ENCODE measurements around the gene UBR7. TPM values are rescaled to one million over a fixed set of nuclear protein-coding genes. Genes with fewer than 3 reads are reported as not detected.

UBR7 gene, protein sequence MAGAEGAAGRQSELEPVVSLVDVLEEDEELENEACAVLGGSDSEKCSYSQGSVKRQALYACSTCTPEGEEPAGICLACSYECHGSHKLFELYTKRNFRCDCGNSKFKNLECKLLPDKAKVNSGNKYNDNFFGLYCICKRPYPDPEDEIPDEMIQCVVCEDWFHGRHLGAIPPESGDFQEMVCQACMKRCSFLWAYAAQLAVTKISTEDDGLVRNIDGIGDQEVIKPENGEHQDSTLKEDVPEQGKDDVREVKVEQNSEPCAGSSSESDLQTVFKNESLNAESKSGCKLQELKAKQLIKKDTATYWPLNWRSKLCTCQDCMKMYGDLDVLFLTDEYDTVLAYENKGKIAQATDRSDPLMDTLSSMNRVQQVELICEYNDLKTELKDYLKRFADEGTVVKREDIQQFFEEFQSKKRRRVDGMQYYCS
- total RNA-seq: 25.2 and 33.3 TPM in 2 replicates

DNA sequence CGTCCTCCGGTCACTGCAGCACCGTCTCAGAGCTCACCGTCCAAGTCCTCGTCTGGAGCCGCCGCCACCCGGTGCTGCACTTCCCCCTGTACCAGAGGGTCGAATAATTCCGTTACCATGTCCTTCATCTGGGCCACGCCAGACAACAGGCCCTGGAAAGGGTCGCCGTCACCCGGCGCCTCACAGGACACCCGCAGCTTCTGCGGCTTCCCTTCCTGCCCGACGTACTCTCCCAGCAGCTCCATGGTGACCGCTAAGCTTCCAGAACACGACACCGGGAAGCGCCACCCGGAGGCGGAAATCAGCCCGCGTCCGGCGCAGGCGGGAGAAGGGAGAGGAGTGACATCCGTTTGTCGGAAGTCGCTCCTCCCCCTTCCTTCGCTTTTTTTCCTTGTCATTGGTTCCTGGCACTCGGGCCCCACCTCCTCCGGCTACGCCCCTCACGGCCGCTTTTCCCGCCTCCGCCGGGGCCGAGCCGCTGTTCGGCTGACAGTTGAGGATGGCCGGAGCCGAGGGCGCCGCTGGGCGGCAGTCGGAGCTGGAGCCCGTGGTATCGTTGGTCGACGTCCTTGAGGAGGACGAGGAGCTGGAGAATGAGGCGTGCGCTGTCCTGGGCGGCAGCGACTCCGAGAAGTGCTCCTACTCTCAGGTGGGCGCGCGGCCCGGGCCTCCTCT, at the start of gene UBR7, which contains the start of gene GON7:
TSS of gene UBR7 (plus strand) at position 464 of the 675 bp plus-strand sequence. CDS start at position 500, 36 bp downstream.
TSS of gene GON7 (minus strand) at position 273 of the 675 bp plus-strand sequence. CDS start at position 245, 28 bp downstream.

DNA sequence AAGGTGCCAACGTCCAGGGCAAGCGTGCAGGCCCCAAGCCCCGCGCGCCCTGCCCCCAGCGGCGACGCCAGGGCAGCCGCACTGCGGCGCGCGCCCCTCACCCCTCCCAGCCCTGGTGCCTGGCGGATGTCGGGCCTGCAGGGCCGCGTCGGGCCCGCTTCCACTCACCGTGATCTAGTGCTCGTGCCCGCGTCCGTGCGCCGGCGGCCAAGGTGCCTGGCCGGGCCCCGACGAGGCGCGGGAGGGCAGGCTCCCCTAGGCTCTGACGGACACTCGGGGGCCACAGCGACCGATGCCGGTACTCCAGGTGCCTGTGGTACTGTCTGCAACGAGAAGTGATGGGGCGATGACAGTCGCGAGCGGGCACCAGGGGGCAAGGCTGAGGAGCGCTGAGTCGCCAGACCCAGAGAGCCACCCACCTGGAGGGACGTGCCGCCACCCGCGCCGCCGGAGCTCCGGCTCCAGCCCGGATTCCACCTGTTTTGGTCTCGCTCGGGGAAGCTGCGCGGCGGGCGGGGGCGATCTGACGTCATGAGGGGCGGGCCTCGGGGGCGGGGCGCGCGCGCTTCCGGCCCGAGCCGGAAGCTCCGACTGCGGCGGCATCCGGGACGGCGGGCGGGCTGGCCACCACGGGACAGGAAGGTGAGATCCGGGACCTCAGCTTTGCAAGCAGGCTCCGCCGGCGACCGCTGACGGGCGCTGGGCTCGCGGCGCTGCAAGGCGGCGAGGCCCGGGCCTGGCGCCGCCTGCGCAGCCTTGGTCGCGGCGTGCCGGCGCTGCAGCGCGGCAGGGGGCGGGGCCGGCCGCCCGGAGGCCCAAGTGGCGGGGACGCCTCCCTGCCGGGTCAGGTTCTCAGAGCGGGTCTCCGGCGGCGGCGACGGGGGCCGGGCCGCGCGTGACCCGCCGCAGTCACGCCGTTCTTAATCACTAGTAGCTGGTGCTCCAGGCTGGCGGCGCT, 22.4 kb upstream of the UBR7 start, which contains the start of the genes LYSET and MOAP1:
TSS of gene LYSET (plus strand) at position 927 of the 958 bp plus-strand sequence. CDS start 89 bp downstream, outside the sequence.
TSS of gene MOAP1 (minus strand) at position 507 of the 958 bp plus-strand sequence. CDS start 655 bp downstream, outside the sequence.

Other genes with a start within 250 kb of the UBR7 start
- gene ITPK1, start 91.3 kb upstream of the UBR7 start, total RNA-seq: 17.1 and 19.0 TPM in 2 replicates
- 7.6 and 19.7 TPM in 2 replicates for gene MOAP1, start 22.4 kb upstream of the UBR7 start, total RNA-seq
- 5.4 and 9.8 TPM in 2 replicates for gene LYSET, start 21.9 kb upstream of the UBR7 start, total RNA-seq
- 12.2 and 19.2 TPM in 2 replicates for gene GON7, start 191 bp upstream of the UBR7 start, total RNA-seq
- gene BTBD7, start 125.8 kb downstream of the UBR7 start, total RNA-seq: 12.9 and 17.7 TPM in 2 replicates
- not detected in 2 replicates for gene COX8C, start 139.9 kb downstream of the UBR7 start, total RNA-seq
- not detected in 2 replicates for gene UNC79, start 223.7 kb downstream of the UBR7 start, total RNA-seq

Measured in epithelial cell of alveolus of lung (primary cell).